Keratinocyte (primary cell): ENCODE measurements around the gene SEC16B. TPM values are rescaled to one million over a fixed set of nuclear protein-coding genes. Genes with fewer than 3 reads are reported as not detected.
A peak's percentile ranks its signal among the peaks of the same experiment; 100 is the strongest.

ENCODE experiments used
- DNase-seq: peaks from one replicate; pipeline ENCODE4 v3.0.0-alpha.2; 2011; ENCODE audit warnings: low read depth, missing footprints, low spot score
- FAIRE-seq: peaks from 2 replicates; lab custom pipeline; 2011; peaks lifted over from hg19 to GRCh38; lab: Jason Lieb, UNC
- H2AFZ ChIP-seq: 2 replicates; pipeline ENCODE4 v1.6.0; 2012; ENCODE audit warnings: low read length, control low read depth, inconsistent platforms; ENCODE audit not compliant: control insufficient read depth
- H3K27ac ChIP-seq: 2 replicates; pipeline ENCODE4 v1.5.1; 2011; ENCODE audit warnings: low read length; ENCODE audit not compliant: control insufficient read depth, insufficient read depth
- H3K27me3 ChIP-seq: 3 replicates; pipeline ENCODE4 v1.6.0; 2011; ENCODE audit warnings: low read length; ENCODE audit not compliant: control insufficient read depth, insufficient read depth; ENCODE audit errors: extremely low read depth
- H3K36me3 ChIP-seq, 2 experiments: 2 replicates in 1 of 2; 3 replicates in 1 of 2; pipeline ENCODE4 v1.5.1; 2011; ENCODE audit warnings: low read length in 2 of 2, mild to moderate bottlenecking in 1 of 2; ENCODE audit not compliant: control insufficient read depth in 2 of 2, insufficient read depth in 2 of 2; ENCODE audit errors: extremely low read depth in 1 of 2
- H3K4me1 ChIP-seq: 3 replicates; pipeline ENCODE4 v1.5.1; 2011; ENCODE audit warnings: low read length; ENCODE audit not compliant: control insufficient read depth, insufficient read depth; ENCODE audit errors: extremely low read depth
- H3K4me2 ChIP-seq: 3 replicates; pipeline ENCODE4 v1.6.0; 2011; ENCODE audit warnings: low read depth, low read length; ENCODE audit not compliant: control insufficient read depth, insufficient read depth; ENCODE audit errors: extremely low read depth
- H3K4me3 ChIP-seq, 3 experiments: fragments of 200-600 bp in 1 of 3; sonication (generic) in 1 of 3; 2 replicates in 2 of 3; 3 replicates in 1 of 3; pipeline ENCODE4 v1.5.1; 2011 to 2016; ENCODE audit warnings: low read length in 3 of 3, mild to moderate bottlenecking in 3 of 3, control low read depth in 2 of 3, inconsistent platforms in 1 of 3, low read depth in 1 of 3, mixed read lengths in 1 of 3, mixed run types in 1 of 3, moderate library complexity in 1 of 3; ENCODE audit not compliant: control insufficient read depth in 2 of 3, insufficient read depth in 2 of 3; ENCODE audit errors: extremely low read depth in 1 of 3
- H3K79me2 ChIP-seq: 2 replicates; pipeline ENCODE4 v1.6.0; 2012; ENCODE audit warnings: low read length; ENCODE audit not compliant: control insufficient read depth, insufficient read depth
- H3K9ac ChIP-seq: 3 replicates; pipeline ENCODE4 v1.6.0; 2011; ENCODE audit warnings: low read length; ENCODE audit not compliant: control insufficient read depth, insufficient read depth; ENCODE audit errors: extremely low read depth
- H3K9me1 ChIP-seq: 3 replicates; pipeline ENCODE4 v1.6.0; 2011; ENCODE audit warnings: low read length; ENCODE audit not compliant: control insufficient read depth, insufficient read depth; ENCODE audit errors: extremely low read depth
- H3K9me3 ChIP-seq: 2 replicates; pipeline ENCODE4 v1.5.1; 2012; ENCODE audit warnings: low read depth, low read length; ENCODE audit not compliant: control insufficient read depth
- H4K20me1 ChIP-seq: 3 replicates; pipeline ENCODE4 v1.6.0; 2011; ENCODE audit warnings: low read length; ENCODE audit not compliant: control insufficient read depth, insufficient read depth; ENCODE audit errors: extremely low read depth
- EZH2 ChIP-seq: IDR thresholded peaks from one replicate; pipeline ENCODE4 v1.6.1; 2012; ENCODE audit warnings: inconsistent platforms, mild to moderate bottlenecking, low read length, moderate library complexity
- dilution Hi-C: fragments of 300-500 bp; cut with MboI; formaldehyde crosslinking; loops from one replicate; pipeline ENCODE4 v1.7.0; 2020; ENCODE audit warnings: low sequenced_read_pairs; ENCODE audit not compliant: extremely low pct_ligation_motif_present
- polyA plus RNA-seq, 5 experiments: library from polyadenylated mRNA; depleted of rRNA in 3 of 5; stranded (reverse) in 3 of 5; stranded (forward) in 1 of 5; unstranded in 1 of 5; fragments of >200 nt; gene quantifications; 1 replicate in 1 of 5; 2 replicates in 3 of 5; 3 replicates in 1 of 5; pipeline versions ENCODE4 v1.2.1 to v1.2.3, GENCODE V29; 2011 to 2012; ENCODE audit warnings: missing spikeins in 2 of 5, low read depth in 1 of 5, low replicate concordance in 1 of 5
- TF ChIP-seq, protein P1 (sequence below), 3 experiments: IDR thresholded peaks in 1 of 3; conservative IDR thresholded peaks in 1 of 3; optimal IDR thresholded peaks in 1 of 3; 2 replicates in 2 of 3; 3 replicates in 1 of 3; pipeline versions ENCODE3 to v1.5.1; 2011; ENCODE audit warnings: low read length in 3 of 3, mild to moderate bottlenecking in 3 of 3, moderate library complexity in 2 of 3, control low read depth in 1 of 3, inconsistent platforms in 1 of 3; ENCODE audit not compliant: insufficient read depth in 2 of 3; ENCODE audit errors: extremely low read depth in 1 of 3

The SEC16B gene
- polyA plus RNA-seq, 1 donor (not counting 4 experiments of a cell fraction or from before 2014, with no cell fraction given) = 1.2 TPM

DNA sequence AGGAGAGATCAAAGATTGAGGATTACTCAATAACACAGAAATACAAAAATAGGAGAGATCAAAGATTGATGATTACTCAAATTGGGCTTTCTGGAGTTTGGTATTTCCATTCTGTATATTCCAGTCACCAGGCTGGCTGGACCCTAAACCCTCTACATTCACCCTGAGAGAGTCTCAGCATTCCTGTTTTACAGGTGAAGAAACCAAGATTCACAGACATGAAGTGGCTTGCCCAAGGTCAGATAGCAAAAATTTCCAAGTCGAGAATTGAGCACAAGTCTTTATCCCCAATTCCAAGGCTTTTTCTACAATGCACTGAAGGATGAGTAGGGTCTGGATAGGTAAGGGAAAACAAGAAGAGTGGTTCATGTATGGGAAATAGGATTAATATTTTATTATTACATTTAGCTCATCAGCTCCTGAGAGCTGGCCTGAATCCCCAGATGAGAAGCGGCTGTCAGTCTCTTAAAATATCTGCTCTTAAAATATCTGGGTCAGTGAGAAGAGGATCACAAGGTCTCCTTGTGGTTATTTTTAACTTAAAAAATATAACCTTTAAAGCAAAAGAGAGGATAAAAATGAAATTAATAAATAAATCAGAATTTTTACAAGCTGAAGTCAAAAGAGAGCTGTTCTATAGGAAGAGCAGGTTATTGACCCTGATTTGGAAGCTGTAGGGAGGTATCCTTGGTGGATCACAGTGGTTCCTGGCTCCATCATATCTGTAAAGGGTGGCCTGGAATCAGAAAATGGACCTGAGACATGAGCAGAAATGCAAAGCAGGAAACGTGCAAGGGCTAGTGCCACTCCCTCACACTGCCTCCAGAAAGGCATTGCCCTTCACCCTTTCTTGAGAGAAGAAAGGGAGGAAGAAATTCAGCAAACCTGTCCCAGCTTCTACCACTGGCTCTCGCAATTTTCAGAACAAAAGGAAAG lies 29.1 kb upstream of the SEC16B start:
- no peak overlapping the region for H3K9ac ChIP-seq
- peak; percentile 77 for FAIRE-seq

GRCh38 chr1:177996957-177997356 lies 27.1 kb upstream of the SEC16B start:
- H4K20me1 ChIP-seq = no peaks in the 10 kb centered on the region
- H3K27ac ChIP-seq = no peak overlapping the region
- no peak for TF ChIP-seq EZH2
- TF ChIP-seq, protein P1, sequence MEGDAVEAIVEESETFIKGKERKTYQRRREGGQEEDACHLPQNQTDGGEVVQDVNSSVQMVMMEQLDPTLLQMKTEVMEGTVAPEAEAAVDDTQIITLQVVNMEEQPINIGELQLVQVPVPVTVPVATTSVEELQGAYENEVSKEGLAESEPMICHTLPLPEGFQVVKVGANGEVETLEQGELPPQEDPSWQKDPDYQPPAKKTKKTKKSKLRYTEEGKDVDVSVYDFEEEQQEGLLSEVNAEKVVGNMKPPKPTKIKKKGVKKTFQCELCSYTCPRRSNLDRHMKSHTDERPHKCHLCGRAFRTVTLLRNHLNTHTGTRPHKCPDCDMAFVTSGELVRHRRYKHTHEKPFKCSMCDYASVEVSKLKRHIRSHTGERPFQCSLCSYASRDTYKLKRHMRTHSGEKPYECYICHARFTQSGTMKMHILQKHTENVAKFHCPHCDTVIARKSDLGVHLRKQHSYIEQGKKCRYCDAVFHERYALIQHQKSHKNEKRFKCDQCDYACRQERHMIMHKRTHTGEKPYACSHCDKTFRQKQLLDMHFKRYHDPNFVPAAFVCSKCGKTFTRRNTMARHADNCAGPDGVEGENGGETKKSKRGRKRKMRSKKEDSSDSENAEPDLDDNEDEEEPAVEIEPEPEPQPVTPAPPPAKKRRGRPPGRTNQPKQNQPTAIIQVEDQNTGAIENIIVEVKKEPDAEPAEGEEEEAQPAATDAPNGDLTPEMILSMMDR (optimal IDR thresholded peaks at IDR 0.05 in 1 of 3, IDR thresholded peaks at IDR 0.05 in 1 of 3, conservative IDR thresholded peaks at IDR 0.05 in 1 of 3; ENCODE audit: extremely low read depth in 1 of 3, insufficient read depth in 2 of 3, low read length in 3 of 3) = no peak
- H3K9me3 ChIP-seq = no peaks in the 10 kb centered on the region
- no peak overlapping the region for H2AFZ ChIP-seq
- FAIRE-seq (no peak), DNase-seq (no peak)
- no peak overlapping the region for H3K4me2 ChIP-seq
- H3K4me1 ChIP-seq = peaks cover 15% of the 10 kb centered on the region
- no peaks in the 10 kb centered on the region for H3K36me3 ChIP-seq
- H3K27me3 ChIP-seq = no peaks in the 10 kb centered on the region
- no peak overlapping the region for H3K4me3 ChIP-seq
- no peak overlapping the region for H3K9ac ChIP-seq
- H3K9me1 ChIP-seq = no peaks in the 10 kb centered on the region
- H3K79me2 ChIP-seq = no peaks in the 10 kb centered on the region
- dilution Hi-C loops = no loop called here

More for the DNA sequence above, 29.1 kb upstream of the SEC16B start:
- Histone ChIP-seq H4K20me1 (no peaks in the 10 kb centered on the region), H3K4me2 (peak overlapping the region; percentile 50), H3K36me3 (no peaks in the 10 kb centered on the region), H3K9me3 (no peaks in the 10 kb centered on the region), H2AFZ (peak overlapping the region; percentile 56), H3K27me3 (no peaks in the 10 kb centered on the region), H3K4me1 (peaks cover 15% of the 10 kb centered on the region), H3K27ac (no peak overlapping the region), H3K4me3 (no peak overlapping the region), H3K79me2 (no peaks in the 10 kb centered on the region), H3K9me1 (no peaks in the 10 kb centered on the region)
- dilution Hi-C loops = no loop called here
- TF ChIP-seq EZH2 = no peak
- TF ChIP-seq, protein P1 (optimal IDR thresholded peaks at IDR 0.05 in 1 of 3, IDR thresholded peaks at IDR 0.05 in 1 of 3, conservative IDR thresholded peaks at IDR 0.05 in 1 of 3; ENCODE audit: extremely low read depth in 1 of 3, insufficient read depth in 2 of 3, low read length in 3 of 3) = no peak
- no peak for DNase-seq
